ENCODE measurements around the gene SH2D7. TPM values are rescaled to one million over a fixed set of nuclear protein-coding genes. Genes with fewer than 3 reads are reported as not detected.
A peak's percentile ranks its signal among the peaks of the same experiment; 100 is the strongest.

The SH2D7 gene
- not detected for total RNA-seq
- long read RNA-seq, result 0 reads

DNA sequence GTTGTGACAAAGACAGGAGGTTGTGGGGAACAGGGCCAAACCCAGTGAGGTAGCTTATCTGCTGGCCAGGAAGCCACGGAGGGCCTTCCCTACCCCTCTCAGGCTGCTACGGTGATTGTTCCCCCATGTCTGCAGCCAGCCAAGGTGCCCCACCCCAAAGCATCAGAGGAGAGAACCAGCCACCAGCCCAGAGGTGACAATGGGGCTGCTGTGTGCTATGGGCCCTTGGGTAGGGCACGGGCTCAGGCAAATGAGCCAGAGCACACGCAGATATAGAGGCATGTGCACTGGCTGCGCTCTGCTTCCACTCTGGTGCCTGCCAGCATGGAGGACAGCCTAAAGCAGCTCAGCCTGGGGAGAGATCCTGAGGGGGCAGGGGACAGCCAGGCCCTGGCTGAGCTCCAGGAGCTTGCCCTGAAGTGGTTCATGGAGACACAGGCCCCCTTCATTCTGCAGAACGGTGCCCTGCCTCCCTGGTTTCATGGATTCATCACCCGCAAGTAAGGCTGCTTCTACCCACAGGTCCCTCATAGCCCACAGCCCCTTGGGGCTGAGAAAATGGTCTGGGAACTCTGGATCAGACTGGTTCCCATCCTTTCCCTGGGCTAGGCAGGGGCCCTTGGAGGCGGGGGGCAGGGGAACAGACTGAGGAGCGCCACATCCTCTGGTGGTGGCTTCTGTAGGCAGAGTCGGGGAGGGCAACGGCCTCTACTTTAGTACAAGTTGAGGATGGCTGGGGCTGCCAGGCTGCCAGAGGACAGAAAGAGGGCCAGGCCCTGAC lies at the start of gene SH2D7:
SH2D7 (plus strand) TSS at position 301 of the 781 bp plus-strand sequence; CDS start at position 325, 24 bp downstream.
- no peaks in the 10 kb centered on the region for H3K36me3 ChIP-seq
- no peaks in the 10 kb centered on the region for H3K27me3 ChIP-seq (ENCODE audit: low read depth)
- intact Hi-C loops (cut with DNase I), result no loop called here
- peaks cover 25% of the 10 kb centered on the region for H3K4me1 ChIP-seq
- no peaks in the 10 kb centered on the region for H3K9me3 ChIP-seq
- DNase-seq (no peak), ATAC-seq (peak in 1 of 2 donors; percentile 6)
- H3K4me3 ChIP-seq, result no peak within 1 kb of the TSS
- TF ChIP-seq, protein P1, sequence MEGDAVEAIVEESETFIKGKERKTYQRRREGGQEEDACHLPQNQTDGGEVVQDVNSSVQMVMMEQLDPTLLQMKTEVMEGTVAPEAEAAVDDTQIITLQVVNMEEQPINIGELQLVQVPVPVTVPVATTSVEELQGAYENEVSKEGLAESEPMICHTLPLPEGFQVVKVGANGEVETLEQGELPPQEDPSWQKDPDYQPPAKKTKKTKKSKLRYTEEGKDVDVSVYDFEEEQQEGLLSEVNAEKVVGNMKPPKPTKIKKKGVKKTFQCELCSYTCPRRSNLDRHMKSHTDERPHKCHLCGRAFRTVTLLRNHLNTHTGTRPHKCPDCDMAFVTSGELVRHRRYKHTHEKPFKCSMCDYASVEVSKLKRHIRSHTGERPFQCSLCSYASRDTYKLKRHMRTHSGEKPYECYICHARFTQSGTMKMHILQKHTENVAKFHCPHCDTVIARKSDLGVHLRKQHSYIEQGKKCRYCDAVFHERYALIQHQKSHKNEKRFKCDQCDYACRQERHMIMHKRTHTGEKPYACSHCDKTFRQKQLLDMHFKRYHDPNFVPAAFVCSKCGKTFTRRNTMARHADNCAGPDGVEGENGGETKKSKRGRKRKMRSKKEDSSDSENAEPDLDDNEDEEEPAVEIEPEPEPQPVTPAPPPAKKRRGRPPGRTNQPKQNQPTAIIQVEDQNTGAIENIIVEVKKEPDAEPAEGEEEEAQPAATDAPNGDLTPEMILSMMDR (IDR thresholded peaks at IDR 0.05), result no peak
- H3K27ac ChIP-seq, result peak within 1 kb of the TSS; percentile 22

DNA sequence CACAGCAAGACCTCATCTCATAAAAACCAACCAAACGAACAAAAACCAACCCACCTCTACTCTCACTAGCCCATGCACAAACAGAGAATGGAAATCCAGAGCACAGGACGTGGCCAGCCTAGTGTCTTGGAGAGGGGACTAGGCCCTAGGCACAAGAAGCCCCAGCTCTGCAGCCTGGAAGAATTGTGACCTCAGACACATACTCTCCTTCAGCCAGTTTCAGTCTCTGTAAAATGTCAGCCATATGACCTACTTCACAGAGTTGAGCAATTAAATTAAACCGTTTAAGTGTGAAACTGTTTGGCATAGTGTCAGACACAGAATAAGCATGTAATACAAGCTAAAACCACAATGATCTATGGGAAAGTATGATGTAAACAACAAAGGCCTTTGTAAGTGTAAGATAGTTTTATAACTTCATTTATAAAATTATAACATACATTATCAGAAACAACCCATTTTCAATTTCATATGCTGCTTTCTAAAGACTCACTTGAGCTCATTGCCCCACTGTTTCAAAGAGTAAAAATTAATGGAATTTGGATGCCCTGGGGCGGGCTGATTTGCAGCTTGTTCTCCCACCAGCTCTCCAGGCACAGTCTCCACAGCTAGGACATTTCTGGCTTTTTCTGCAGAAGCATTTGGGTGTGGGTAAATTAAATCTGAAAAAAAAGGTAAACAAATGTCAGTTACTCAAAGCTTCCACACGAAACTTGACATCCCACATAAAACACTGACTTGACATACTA lies 47.8 kb upstream of the SH2D7 start:
- H3K27me3 ChIP-seq (ENCODE audit: low read depth), result no peaks in the 10 kb centered on the region
- peaks cover 73% of the 10 kb centered on the region for H3K4me1 ChIP-seq
- peak overlapping the region; percentile 21 for H3K27ac ChIP-seq
- intact Hi-C loops (cut with DNase I), result no loop called here
- ATAC-seq (peak; percentile 21 to 22), DNase-seq (no peak)
- peaks cover 43% of the 10 kb centered on the region for H3K36me3 ChIP-seq
- H3K4me3 ChIP-seq, result no peak overlapping the region
- TF ChIP-seq, protein P1 (IDR thresholded peaks at IDR 0.05), result no peak
- no peaks in the 10 kb centered on the region for H3K9me3 ChIP-seq

DNA sequence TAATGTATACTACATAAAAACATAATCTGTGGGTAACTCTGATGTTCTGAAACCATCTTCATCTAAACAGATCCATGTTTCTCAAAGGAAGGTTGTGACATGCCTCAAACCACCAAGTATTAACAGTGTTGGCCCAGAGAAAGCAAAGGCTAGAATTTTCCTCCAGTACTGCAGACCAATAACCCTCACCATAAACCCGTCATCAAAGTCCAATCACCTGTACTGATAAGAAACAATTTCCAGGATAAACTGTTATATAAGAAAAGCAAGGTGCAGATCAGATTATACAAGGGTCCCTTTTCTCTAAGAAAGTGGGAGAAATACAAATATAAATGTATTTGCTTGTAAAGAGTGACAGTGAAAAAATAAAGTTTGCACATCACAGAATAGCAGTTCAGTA lies 47.2 kb upstream of the SH2D7 start:
- intact Hi-C loops (cut with DNase I), result no loop called here
- DNase-seq (no peak), ATAC-seq (no peak)
- TF ChIP-seq, protein P1 (IDR thresholded peaks at IDR 0.05), result no peak
- H3K4me1 ChIP-seq, result peaks cover 74% of the 10 kb centered on the region
- H3K4me3 ChIP-seq, result no peak overlapping the region
- no peaks in the 10 kb centered on the region for H3K27me3 ChIP-seq (ENCODE audit: low read depth)
- H3K9me3 ChIP-seq, result no peaks in the 10 kb centered on the region
- no peak overlapping the region for H3K27ac ChIP-seq
- peaks cover 47% of the 10 kb centered on the region for H3K36me3 ChIP-seq

DNA sequence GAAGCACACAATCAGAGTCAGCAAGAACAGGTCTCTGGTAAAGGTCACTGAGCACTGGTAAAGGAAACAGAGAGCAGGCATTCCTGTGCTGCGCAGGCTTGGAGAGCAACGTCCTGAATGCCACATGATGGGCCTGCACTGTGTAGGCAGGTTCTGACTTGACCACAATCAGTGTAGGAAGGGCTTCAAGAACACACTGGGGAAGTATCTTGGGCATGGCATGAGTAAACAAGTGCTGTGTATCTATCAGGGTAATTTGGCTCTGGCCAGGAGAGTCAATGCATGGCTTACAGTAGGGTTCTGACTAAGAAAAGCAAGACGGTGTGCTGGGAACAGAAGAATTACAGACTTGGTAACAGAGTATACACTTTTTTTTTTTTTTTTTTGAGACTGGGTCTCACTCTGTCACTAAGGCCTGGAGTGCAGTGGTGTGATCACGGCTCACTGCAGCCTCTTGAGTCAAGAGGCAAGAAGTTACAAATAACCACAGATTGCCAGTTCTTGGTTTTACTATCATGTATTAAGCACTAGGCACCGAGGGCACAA lies 45.5 kb upstream of the SH2D7 start:
- peak; percentile 59 for DNase-seq
- TF ChIP-seq, protein P1 (IDR thresholded peaks at IDR 0.05), result no peak
- peaks cover 81% of the 10 kb centered on the region for H3K4me1 ChIP-seq

DNA sequence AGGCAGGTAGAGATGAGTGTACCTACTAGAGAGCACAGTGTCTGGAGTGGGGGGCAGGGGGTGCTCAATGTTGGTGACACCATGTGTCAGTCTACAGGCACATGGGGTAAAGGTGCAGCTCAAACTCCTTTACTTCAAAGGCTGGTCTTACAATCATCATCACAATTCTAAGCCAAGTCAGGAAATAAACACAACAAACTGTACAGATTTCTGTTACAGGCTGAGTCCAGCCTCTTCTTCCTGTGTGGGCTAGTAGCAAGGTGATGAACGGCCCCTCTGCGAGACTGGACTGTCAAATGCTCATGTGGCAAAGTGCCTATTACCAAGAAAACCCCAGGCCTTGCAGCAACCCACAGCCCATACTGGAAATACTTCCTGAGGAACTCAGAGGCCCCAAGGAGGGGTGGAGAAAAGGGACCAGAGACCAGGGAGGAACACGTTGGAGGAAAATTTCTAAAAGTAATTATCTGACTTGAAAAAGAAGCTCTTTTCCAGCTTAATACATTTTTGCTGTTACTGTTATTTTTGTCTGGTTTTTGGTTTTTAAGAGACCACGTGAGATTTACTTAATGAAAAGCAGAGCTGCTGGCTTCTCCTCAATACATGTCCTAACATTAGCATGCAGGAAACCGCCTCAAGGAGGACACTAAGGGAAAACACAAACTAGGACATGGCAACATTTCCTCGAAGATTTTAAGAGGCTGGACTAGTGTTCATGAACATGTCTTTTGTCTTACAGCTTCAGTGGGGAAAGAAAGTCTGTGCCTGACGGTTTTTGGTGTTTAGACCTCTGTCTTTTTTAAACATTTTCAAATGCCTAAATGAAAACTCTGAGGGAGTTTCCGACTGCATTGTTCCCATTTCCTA lies 44.4 kb upstream of the SH2D7 start:
- Histone ChIP-seq H3K27ac (peak overlapping the region; percentile 38), H3K27me3 (ENCODE audit: low read depth) (no peaks in the 10 kb centered on the region), H3K4me3 (no peak overlapping the region), H3K36me3 (peaks cover 46% of the 10 kb centered on the region), H3K9me3 (no peaks in the 10 kb centered on the region), H3K4me1 (peaks cover 92% of the 10 kb centered on the region)
- TF ChIP-seq, protein P1 (IDR thresholded peaks at IDR 0.05), result no peak
- DNase-seq, result peak; percentile 61
- peak; percentile 31 to 54 for ATAC-seq
- intact Hi-C loops (cut with DNase I), result no loop called here

More for the DNA sequence above, 45.5 kb upstream of the SH2D7 start:
- no peaks in the 10 kb centered on the region for H3K27me3 ChIP-seq (ENCODE audit: low read depth)
- ATAC-seq, result peak; percentile 70 to 75
- H3K27ac ChIP-seq, result peak overlapping the region; percentile 38
- no peak overlapping the region for H3K4me3 ChIP-seq
- H3K9me3 ChIP-seq, result no peaks in the 10 kb centered on the region
- H3K36me3 ChIP-seq, result peaks cover 47% of the 10 kb centered on the region
- intact Hi-C loops (cut with DNase I), result no loop called here

Measured in lower lobe of right lung (tissue), 2 donors.